HCT116 (cell line): ENCODE results near the gene ZNF543. TPM values are rescaled to one million over a fixed set of nuclear protein-coding genes. Genes with fewer than 3 reads are reported as not detected.
A peak's percentile ranks its signal among the peaks of the same experiment; 100 is the strongest.

Experiments used
- ATAC-seq: fragments of 200-7000 bp; cut with Tn5 transposase; 2 replicates; pipeline ENCODE4 v1.9.1; 2020; ENCODE audit warnings: mild to moderate bottlenecking, moderate library complexity
- BruUV-seq: library from RNA; stranded (reverse); fragments of 400-500 nt; replicated peaks from 2 replicates; lab custom pipeline; 2021; lab: Mats Ljungman, UMichigan
- CTCF ChIA-PET: fragments of 300-600 bp; sonication (Branson Sonifier 250); formaldehyde crosslinking; loops from one replicate; lab custom pipeline; 2021; ENCODE audit warnings: antibody characterized with exemption; lab: Charles Lee
- POLR2A ChIA-PET: fragments of 300-600, 350-600 bp; sonication (Branson Sonifier 250); formaldehyde crosslinking; loops from one replicate; lab custom pipeline; 2021; ENCODE audit warnings: antibody characterized with exemption; lab: Charles Lee
- RAD21 ChIA-PET, 2 experiments: fragments of 300-600 bp; sonication (Branson Sonifier 250); formaldehyde crosslinking; loops; one replicate each; lab custom pipeline; 2023; ENCODE audit warnings: low total read pairs in 2 of 2; ENCODE audit not compliant: uncharacterized antibody in 2 of 2, unreplicated experiment in 2 of 2, low non-redundant PET in 1 of 2; lab: Charles Lee
- DNase-seq: peaks from one replicate; pipeline ENCODE4 v3.0.0-alpha.2; 2010; ENCODE audit warnings: low read depth, low spot score
- H2AFZ ChIP-seq: fragments of 200-600 bp; shearing (Covaris generic), sonication (generic); 2 replicates; pipeline ENCODE4 v1.6.1; 2017; ENCODE audit warnings: low read depth, mixed run types, mixed read lengths, antibody characterized with exemption, low read length; ENCODE audit not compliant: poor library complexity, severe bottlenecking
- H3K27ac ChIP-seq: 2 replicates; pipeline ENCODE4 v1.5.1; 2012; ENCODE audit warnings: low read depth, low read length
- H3K27me3 ChIP-seq: fragments of 200-600 bp; sonication (generic); 2 replicates; pipeline ENCODE4 v1.6.1; 2016; ENCODE audit warnings: mixed run types, low read length, mixed read lengths; ENCODE audit not compliant: insufficient read depth
- H3K36me3 ChIP-seq, 2 experiments: fragments of 200-500 bp in 1 of 2; fragments of 200-600 bp in 1 of 2; sonication (Bioruptor generic) in 1 of 2; sonication (generic) in 1 of 2; 2 replicates each; pipeline versions ENCODE4 v1.5.1 to v1.6.1; 2014 to 2016; ENCODE audit warnings: low read length in 2 of 2, inconsistent platforms in 1 of 2, mixed read lengths in 1 of 2, mixed run types in 1 of 2; ENCODE audit not compliant: insufficient read depth in 2 of 2, control insufficient read depth in 1 of 2
- H3K4me1 ChIP-seq, 2 experiments: fragments of 200-600 bp in 1 of 2; sonication (generic) in 1 of 2; 2 replicates each; pipeline versions ENCODE4 v1.5.1 to v1.6.1; 2012 to 2017; ENCODE audit warnings: low read length in 2 of 2, inconsistent platforms in 1 of 2, mild to moderate bottlenecking in 1 of 2, mixed read lengths in 1 of 2, mixed run types in 1 of 2, moderate library complexity in 1 of 2; ENCODE audit not compliant: insufficient read depth in 2 of 2, control insufficient read depth in 1 of 2
- H3K4me2 ChIP-seq: fragments of 200-600 bp; sonication (generic); 2 replicates; pipeline ENCODE4 v1.6.1; 2017; ENCODE audit warnings: mixed run types, low read length, mixed read lengths
- H3K4me3 ChIP-seq, 2 experiments: fragments of 200-600 bp in 1 of 2; sonication (generic) in 1 of 2; replicated peaks in 1 of 2; 2 replicates each; pipeline ENCODE4 v1.5.1; 2011 to 2016; ENCODE audit warnings: low read length in 2 of 2, control low read depth in 1 of 2, low read depth in 1 of 2, mild to moderate bottlenecking in 1 of 2, mixed read lengths in 1 of 2, mixed run types in 1 of 2
- H3K79me2 ChIP-seq: fragments of 200-600 bp; sonication (generic); 2 replicates; pipeline ENCODE4 v1.6.1; 2017; ENCODE audit warnings: mild to moderate bottlenecking, mixed run types, low read length, moderate library complexity, mixed read lengths; ENCODE audit not compliant: insufficient read depth
- H3K9ac ChIP-seq: fragments of 200-600 bp; sonication (generic); 2 replicates; pipeline ENCODE4 v1.6.1; 2016; ENCODE audit warnings: low read length, mixed read lengths
- H3K9me2 ChIP-seq: fragments of 200-600 bp; sonication (generic), shearing (Covaris generic); 2 replicates; pipeline ENCODE4 v1.6.1; 2017; ENCODE audit warnings: mixed run types, mild to moderate bottlenecking, moderate library complexity; ENCODE audit not compliant: insufficient read depth
- H3K9me3 ChIP-seq, 2 experiments: fragments of 200-500 bp in 1 of 2; fragments of 200-600 bp in 1 of 2; sonication (Bioruptor generic) in 1 of 2; sonication (generic) in 1 of 2; 2 replicates each; pipeline ENCODE4 v1.6.1; 2014 to 2017; ENCODE audit warnings: low read length in 2 of 2, mixed read lengths in 2 of 2, inconsistent platforms in 1 of 2, low read depth in 1 of 2, mild to moderate bottlenecking in 1 of 2, mixed run types in 1 of 2, moderate library complexity in 1 of 2; ENCODE audit not compliant: control insufficient read depth in 1 of 2, insufficient read depth in 1 of 2
- H4K20me1 ChIP-seq: fragments of 200-600 bp; sonication (generic), shearing (Covaris generic); 2 replicates; pipeline ENCODE4 v1.6.1; 2017; ENCODE audit warnings: mixed run types, mild to moderate bottlenecking, moderate library complexity; ENCODE audit not compliant: insufficient read depth
- ATF3 ChIP-seq: IDR thresholded peaks from 2 replicates; pipeline ENCODE4 v1.6.1; 2012
- CBX3 ChIP-seq: IDR thresholded peaks from 2 replicates; pipeline ENCODE4 v1.6.1; 2012; ENCODE audit warnings: low read depth
- CTCF ChIP-seq, 3 experiments: fragments of 200-600 bp in 1 of 3; sonication (generic) in 1 of 3; IDR thresholded peaks in 2 of 3; conservative IDR thresholded peaks in 1 of 3; 2 replicates each; pipeline ENCODE4 v1.5.1; 2012 to 2017; ENCODE audit warnings: low read depth in 2 of 3, low read length in 2 of 3, antibody characterized with exemption in 1 of 3, borderline replicate concordance in 1 of 3, control low read depth in 1 of 3, mild to moderate bottlenecking in 1 of 3, mixed read lengths in 1 of 3, mixed run types in 1 of 3, moderate library complexity in 1 of 3; ENCODE audit not compliant: insufficient read depth in 1 of 3
- EGR1 ChIP-seq: IDR thresholded peaks from 2 replicates; pipeline ENCODE4 v1.6.1; 2012; ENCODE audit warnings: low read depth
- ELF1 ChIP-seq: IDR thresholded peaks from 2 replicates; pipeline ENCODE4 v1.6.1; 2012; ENCODE audit warnings: low read depth, borderline replicate concordance
- EZH2 ChIP-seq: fragments of 200-600 bp; sonication (generic); IDR thresholded peaks from 2 replicates; pipeline ENCODE4 v1.6.1; 2017; ENCODE audit warnings: antibody characterized with exemption, mixed run types
- EZH2phosphoT487 ChIP-seq: fragments of 200-600 bp; IDR thresholded peaks from 2 replicates; pipeline ENCODE4 v1.6.1; 2018; ENCODE audit warnings: antibody characterized with exemption, borderline replicate concordance
- JUND ChIP-seq: IDR thresholded peaks from 2 replicates; pipeline ENCODE4 v1.6.1; 2012
- POLR2A ChIP-seq: IDR thresholded peaks from 2 replicates; pipeline ENCODE4 v1.7.0; 2011; ENCODE audit warnings: borderline replicate concordance; ENCODE audit not compliant: insufficient read depth, insufficient read length; ENCODE audit errors: extremely low read depth
- POLR2AphosphoS5 ChIP-seq: IDR thresholded peaks from 2 replicates; pipeline ENCODE4 v1.6.1; 2011; ENCODE audit warnings: mild to moderate bottlenecking, low read depth, low read length, moderate library complexity
- SRF ChIP-seq: IDR thresholded peaks from 2 replicates; pipeline ENCODE4 v1.6.1; 2012; ENCODE audit warnings: low read depth
- TCF7L2 ChIP-seq: IDR thresholded peaks from 2 replicates; pipeline ENCODE4 v1.7.0; 2011; ENCODE audit warnings: borderline replicate concordance, inconsistent platforms; ENCODE audit not compliant: insufficient read depth, insufficient read length; ENCODE audit errors: extremely low read depth
- ZBTB33 ChIP-seq: IDR thresholded peaks from 2 replicates; pipeline ENCODE4 v1.6.1; 2011; ENCODE audit warnings: mild to moderate bottlenecking, low read length, moderate library complexity; ENCODE audit not compliant: insufficient replicate concordance; ENCODE audit errors: extremely low read depth
- ZFX ChIP-seq: fragments of 450-650 bp; IDR thresholded peaks from 2 replicates; pipeline ENCODE4 v1.6.1; 2017
- ZNF274 ChIP-seq: fragments of 200-500 bp; sonication (Bioruptor generic); IDR thresholded peaks from 2 replicates; pipeline ENCODE4 v1.6.1; 2014; ENCODE audit warnings: mild to moderate bottlenecking, low read depth, low read length, inconsistent platforms
- intact Hi-C: fragments of 100-400 bp; cut with micrococcal nuclease; formaldehyde crosslinking; loops from 2 replicates; pipeline ENCODE4 v1.10.0; 2022
- total RNA-seq: library from RNA; stranded (reverse); gene quantifications from one replicate; pipeline ENCODE4 v1.2.1, GENCODE V29; 2021; ENCODE audit not compliant: unreplicated experiment

Gene ZNF543
- total RNA-seq, 1 experiment from 2014 or later, result 7.6 TPM

GRCh38 chr19:57279418-57280164 is 40.7 kb upstream of the ZNF543 start (continued):
- TF ChIP-seq ZNF274 (no peak), ELF1 (peak; percentile 90), EGR1 (no peak), POLR2A (peak; percentile 84), TCF7L2 (no peak)

GRCh38 chr19:57280165-57280961 is 39.9 kb upstream of the ZNF543 start, which contains the start of gene ZNF460:
Gene ZNF460, plus strand, starts transcription at chr19:57280485. Its CDS starts 322 bp downstream, at chr19:57280807.
- no peaks in the 10 kb centered on the region for H3K27me3 ChIP-seq
- BruUV-seq, result no TSS peak
- TF ChIP-seq TCF7L2 (peak; percentile 22), CBX3 (no peak; the same call in 1 of the 2 replicates), EZH2 (no peak), ZNF274 (no peak), EZH2phosphoT487 (no peak), POLR2AphosphoS5 (no peak), SRF (no peak; the same call in none of the 2 replicates), ZFX (peak; percentile 98), ZBTB33 (no peak), ATF3 (no peak), JUND (no peak), CTCF (IDR thresholded peaks at IDR 0.05 in 2 of 3, conservative IDR thresholded peaks at IDR 0.05 in 1 of 3; ENCODE audit: borderline replicate concordance in 1 of 3, insufficient read depth in 1 of 3, low read depth in 2 of 3, low read length in 2 of 3) (no peak)

More at GRCh38 chr19:57280165-57280961, 39.9 kb upstream of the ZNF543 start, which contains the start of gene ZNF460:
- peak; percentile 95 for DNase-seq
- H3K36me3 ChIP-seq, result peaks cover 9 to 29% of the 10 kb centered on the region in 2 experiments
- peak; percentile 91 for ATAC-seq
- ChIA-PET RAD21 (no interaction called here), CTCF (no interaction called here), POLR2A (no interaction called here)
- H3K9me2 ChIP-seq, result no peaks in the 10 kb centered on the region
- peak within 1 kb of the TSS; percentile 99 for H3K4me3 ChIP-seq
- peak within 1 kb of the TSS; percentile 95 for H3K9ac ChIP-seq
- peaks cover 9 to 23% of the 10 kb centered on the region in 2 experiments for H3K4me1 ChIP-seq
- no peaks in the 10 kb centered on the region for H4K20me1 ChIP-seq
- peak within 1 kb of the TSS; percentile 99 for H3K4me2 ChIP-seq
- H3K9me3 ChIP-seq, result no peaks in the 10 kb centered on the region
- intact Hi-C loops, result loop anchor here (1.0 kb wide), 1 partner anchor 40 kb away; the partner anchor contains the start of gene ZNF805
- H3K27ac ChIP-seq, result peak within 1 kb of the TSS; percentile 93
- H3K79me2 ChIP-seq, result peaks cover 59% of the 10 kb centered on the region
- H2AFZ ChIP-seq, result no peak within 1 kb of the TSS
